Stimulated activated CD8-positive, alpha-beta memory T cell treated with anti-CD3 and anti-CD28 coated beads, Interleukin-7, amount 100 ng/mL, for 4 hours (primary cell): ENCODE results near the gene CCDC187.

Source experiments
- DNase-seq, 2 donors: peaks; one replicate each; pipeline ENCODE4 v3.0.0-alpha.2; 2020; ENCODE audit warnings: low read depth in 2 of 2

Gene CCDC187

DNA sequence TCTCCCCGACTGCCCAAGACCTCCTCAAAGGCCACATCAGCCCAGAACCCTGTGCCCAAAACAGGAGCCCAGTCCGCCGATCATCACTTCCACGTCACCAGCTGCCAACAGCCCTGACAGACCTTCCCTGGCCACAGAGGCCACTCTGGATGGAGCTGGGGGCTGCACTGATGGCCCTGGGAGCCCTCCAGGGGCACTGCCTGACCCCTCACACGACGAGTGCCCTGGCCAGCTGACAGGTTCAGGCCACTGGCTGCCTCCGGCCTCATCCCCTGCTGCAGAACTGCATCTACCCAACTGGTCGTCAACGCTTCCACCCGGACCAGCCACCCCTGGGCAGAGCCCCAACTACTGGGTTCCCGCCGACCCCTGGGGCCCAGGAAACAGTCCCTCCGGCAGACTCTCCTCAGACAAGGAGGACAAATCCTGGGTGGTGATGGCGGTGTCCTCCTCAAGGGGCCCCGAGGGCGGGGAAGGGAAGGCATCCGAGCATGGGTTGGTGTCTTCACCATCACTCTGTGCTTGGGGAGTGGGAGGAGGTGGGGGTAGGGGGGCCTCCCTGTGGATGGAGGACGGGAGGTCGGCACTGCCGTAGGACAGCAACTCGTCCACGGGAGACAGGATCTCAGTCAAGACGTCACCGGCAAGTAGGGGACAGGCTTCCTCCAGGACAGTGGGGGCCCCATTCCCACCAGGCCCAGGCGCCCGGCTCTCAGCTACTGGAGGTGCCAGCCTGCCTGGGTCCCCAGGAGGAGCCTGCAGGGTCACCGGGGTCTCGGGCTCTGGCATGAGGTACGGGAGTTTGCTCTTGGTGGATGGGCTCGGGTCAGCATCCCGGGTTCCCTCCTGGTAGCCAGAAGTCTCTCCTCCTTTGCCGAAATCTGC lies 50.4 kb downstream of the CCDC187 start:
- DNase-seq: no peak

DNA sequence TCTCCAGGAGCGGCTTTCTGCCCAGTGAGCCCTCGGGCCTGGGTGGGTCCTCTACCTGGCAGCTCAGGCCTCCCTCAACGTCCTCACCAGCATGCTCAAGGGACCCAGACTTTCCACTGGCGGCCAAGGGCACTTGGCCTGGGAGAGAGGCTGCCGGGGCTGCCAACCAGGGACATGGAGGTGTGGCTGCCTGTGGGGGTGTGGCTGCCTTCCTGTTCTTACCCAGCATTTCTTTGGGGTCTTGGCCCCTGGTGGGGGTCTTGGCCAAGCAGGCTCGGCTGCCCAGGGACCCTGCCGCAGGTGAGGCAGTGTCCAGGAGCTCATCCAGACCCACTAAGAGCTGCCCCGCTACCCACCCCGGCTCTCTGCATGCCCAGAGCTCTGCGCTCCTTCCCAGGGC lies 51.0 kb downstream of the CCDC187 start:
- DNase-seq: no peak

GRCh38 chr9:136252281-136252680 lies 51.6 kb downstream of the CCDC187 start:
- no peak for DNase-seq

- no peak for DNase-seq
Measured at GRCh38 chr9:136251264-136252115, 52.4 kb downstream of the CCDC187 start.

- no peak for DNase-seq
Measured at GRCh38 chr9:136250676-136251075, 53.2 kb downstream of the CCDC187 start.

GRCh38 chr9:136249877-136250559 lies 53.9 kb downstream of the CCDC187 start:
- DNase-seq: no peak

GRCh38 chr9:136248951-136249876 lies 54.7 kb downstream of the CCDC187 start:
- DNase-seq: no peak

- no peak for DNase-seq
Measured at GRCh38 chr9:136247947-136248637, 55.8 kb downstream of the CCDC187 start.

DNA sequence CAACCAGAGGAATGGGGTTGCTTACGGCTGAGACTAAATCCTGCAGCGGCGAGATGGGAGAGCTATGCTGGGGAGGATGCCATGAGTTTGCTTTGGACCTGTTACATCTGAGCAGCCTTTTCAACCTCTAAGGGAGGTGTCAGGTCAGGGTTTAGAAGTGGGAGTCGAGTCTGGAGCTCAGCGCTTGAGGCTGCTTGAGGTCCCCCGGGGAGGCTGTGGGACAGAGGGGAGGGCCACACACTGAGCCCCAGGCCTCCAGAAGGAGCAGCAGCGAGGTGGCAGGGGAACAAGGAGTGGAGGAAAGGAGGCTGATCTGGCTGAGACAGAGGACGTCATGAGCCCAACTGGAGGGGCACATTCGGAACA lies 56.4 kb downstream of the CCDC187 start:
- no peak for DNase-seq

DNA sequence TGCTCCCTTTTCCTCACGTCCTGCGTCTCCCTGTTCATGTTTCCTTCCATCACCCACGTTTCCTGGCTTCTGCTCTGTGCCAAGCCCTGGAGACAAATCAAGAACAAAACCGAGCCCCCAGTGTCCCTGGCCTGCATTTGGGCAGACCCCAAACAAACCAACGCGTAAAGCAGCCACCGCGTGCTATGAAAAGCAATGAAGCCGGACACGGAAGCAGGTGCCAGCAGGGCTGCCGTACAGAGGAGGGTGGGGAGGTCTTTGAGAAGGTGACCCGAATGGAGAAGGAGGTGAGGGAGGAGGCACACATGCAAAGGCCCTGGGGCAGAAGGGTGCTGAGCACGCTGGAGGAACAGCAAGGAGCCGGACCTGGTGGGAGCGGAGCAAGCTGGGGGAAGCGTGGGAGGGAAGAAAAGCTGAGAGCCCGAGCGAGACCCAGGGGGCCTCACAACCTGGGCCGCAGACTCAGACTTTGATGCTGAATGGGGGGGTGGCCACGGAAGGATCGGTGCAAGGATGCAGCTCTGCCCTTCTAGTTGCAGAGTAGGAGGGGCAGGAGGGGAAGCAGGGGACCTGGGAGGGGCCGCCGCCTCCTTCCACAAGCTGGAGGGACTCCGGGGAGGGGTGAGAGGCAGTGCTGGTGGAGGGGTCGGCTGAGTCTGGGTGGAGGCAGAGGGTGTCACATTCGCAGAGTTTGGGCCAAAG lies 56.9 kb downstream of the CCDC187 start:
- no peak for DNase-seq

- peak; percentile 67 to 81 for DNase-seq
Measured at GRCh38 chr9:136245219-136246150, 58.4 kb downstream of the CCDC187 start, which contains the start of gene QSOX2. Gene QSOX2 (minus strand): TSS chr9:136245812. CDS start chr9:136245803, 9 bp downstream.

DNA sequence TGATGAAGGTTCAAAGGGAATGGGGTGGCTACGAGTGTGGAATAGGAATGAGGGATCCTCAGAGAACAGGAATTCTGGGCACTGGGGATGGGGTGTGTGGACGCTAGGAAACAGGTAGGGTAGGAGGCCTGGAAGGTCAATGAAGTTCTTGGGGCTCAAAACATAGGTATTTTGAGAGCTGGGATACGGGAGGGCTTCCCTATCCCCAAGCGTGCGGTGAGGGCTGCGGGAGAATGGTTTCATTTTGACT lies 59.0 kb downstream of the CCDC187 start:
- no peak for DNase-seq

DNA sequence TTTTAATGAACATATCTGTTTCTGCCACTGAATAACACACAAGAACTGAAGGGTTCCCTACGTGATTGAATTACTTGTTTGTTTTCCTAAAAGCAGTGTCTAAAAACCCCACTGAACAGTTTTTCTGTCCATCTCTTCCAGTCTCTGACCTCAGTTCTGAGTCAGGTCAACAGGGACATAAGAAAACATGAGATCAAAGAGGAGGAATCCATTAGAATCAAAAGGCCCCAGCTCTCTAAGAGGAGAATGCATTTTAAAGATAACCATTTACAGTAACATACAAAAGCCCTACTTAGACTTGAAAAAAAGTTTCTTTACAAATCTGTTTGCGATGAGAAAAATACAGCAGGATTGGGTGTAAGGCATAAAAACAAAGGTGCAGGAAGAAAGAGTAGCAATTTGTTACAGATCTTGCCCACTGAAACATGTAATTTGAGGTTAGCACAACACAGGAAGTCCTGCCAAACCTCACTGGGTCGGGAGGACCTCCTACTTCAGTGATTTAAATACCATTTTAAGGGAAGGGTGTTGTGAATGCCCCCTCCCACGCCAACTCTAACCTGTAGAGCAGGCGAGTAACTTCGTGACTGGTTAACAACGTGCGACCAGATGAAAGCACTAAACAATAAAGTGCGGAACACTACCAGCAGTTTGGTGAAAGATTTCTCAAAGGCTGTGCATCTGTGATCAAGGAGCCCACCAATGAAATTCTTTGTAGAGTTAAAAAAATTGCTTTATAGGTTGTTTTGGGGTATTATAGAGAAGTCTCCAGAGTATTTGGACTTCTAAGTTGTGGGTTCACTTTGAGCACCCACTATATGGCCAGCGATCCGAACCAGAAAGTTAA lies 59.5 kb downstream of the CCDC187 start:
- DNase-seq: peak; percentile 65 to 70

DNA sequence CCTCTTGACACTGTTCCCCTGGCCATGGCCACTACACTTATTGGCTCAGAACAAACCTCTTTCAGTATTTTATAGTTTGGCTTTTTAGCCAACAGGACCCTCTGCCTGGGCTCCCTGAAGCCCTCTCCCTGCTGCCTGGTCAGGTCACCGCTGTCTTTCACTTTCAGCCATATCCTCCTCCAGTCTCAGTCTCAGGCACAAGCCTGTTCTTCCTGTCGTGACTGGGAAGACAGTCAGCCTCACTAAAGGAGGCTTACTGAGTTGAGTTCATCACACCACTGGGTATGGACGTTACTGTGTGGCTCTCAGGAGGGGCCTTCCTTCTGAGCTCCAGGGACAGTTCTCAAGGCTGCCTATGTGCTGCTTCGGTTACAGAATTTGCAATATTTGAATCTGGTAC lies 60.3 kb downstream of the CCDC187 start:
- DNase-seq: no peak

DNA sequence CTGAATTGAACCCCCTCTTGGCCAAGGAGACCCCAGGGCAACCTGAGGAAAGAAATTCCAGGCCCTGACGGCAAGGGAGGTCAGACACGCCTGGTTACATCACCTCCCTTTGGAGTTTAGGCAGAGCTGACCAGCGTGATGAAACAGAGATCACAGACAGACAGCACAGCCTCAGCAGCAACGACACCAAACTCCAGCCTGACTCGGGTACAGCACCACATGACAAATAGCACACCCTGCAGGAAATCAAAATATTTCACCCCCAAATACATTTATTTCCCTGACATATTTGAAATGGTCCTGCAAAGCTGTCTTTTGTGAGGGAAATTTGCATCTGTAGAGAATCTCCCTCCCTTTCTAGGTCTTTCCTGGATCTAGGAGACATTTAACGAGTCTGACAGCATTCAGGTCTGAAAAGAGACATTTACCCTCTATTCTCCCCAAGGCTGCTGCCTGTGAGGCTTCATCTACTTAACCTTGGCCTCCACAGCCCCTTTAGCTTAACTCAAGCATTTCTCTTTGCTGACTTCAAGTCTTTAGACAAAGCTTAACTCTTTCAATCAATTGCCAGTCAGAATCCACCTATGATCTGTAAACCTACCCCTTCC lies 60.9 kb downstream of the CCDC187 start:
- DNase-seq: no peak

GRCh38 chr9:136242248-136242647 lies 61.6 kb downstream of the CCDC187 start:
- no peak for DNase-seq

- no peak for DNase-seq
Measured at GRCh38 chr9:136241542-136241941, 62.4 kb downstream of the CCDC187 start.

- DNase-seq: no peak
Measured at GRCh38 chr9:136240941-136241340, 63.0 kb downstream of the CCDC187 start.
